Natural killer cell (primary cell): Measurements from ENCODE around the gene MACROD2. TPM values are rescaled to one million over a fixed set of nuclear protein-coding genes. Genes with fewer than 3 reads are reported as not detected.

Source experiments
- ATAC-seq, 3 donors: fragments of 150-1000 bp in 2 of 3; fragments of 200-7000 bp in 1 of 3; cut with Tn5 transposase; 1 replicate in 1 of 3; 2 replicates in 2 of 3; pipeline ENCODE4 v1.10.0; 2021; ENCODE audit warnings: mild to moderate bottlenecking in 2 of 3, moderate library complexity in 2 of 3
- DNase-seq, 2 donors: peaks; one replicate each; pipeline versions ENCODE4 v3.0.0 to v3.0.0-alpha.2; 2013 to 2021; ENCODE audit warnings: mixed read lengths in 1 of 2
- H3K27ac ChIP-seq: one replicate; pipeline ENCODE4 v1.5.1; 2013; ENCODE audit warnings: mild to moderate bottlenecking, low read length
- H3K27me3 ChIP-seq: one replicate; pipeline ENCODE4 v1.6.1; 2013; ENCODE audit warnings: low read length; ENCODE audit not compliant: control insufficient read depth, insufficient read depth
- H3K36me3 ChIP-seq: one replicate; pipeline ENCODE4 v1.6.1; 2013; ENCODE audit warnings: low read length; ENCODE audit not compliant: control insufficient read depth, insufficient read depth
- H3K4me1 ChIP-seq: one replicate; pipeline ENCODE4 v1.6.1; 2013; ENCODE audit warnings: low read length; ENCODE audit not compliant: control insufficient read depth, insufficient read depth
- H3K4me3 ChIP-seq: one replicate; pipeline ENCODE4 v1.5.1; 2013; ENCODE audit warnings: low read length
- H3K9me3 ChIP-seq: one replicate; pipeline ENCODE4 v1.6.1; 2013; ENCODE audit warnings: low read length; ENCODE audit not compliant: control insufficient read depth, insufficient read depth
- H3K27ac Mint-ChIP-seq, 2 donors: one replicate each; pipeline ENCODE4 v1.8.0; 2022; ENCODE audit warnings: mild to moderate bottlenecking in 2 of 2, mixed read lengths in 2 of 2, moderate library complexity in 1 of 2
- H3K27me3 Mint-ChIP-seq, 2 donors: one replicate each; pipeline ENCODE4 v1.8.0; 2022; ENCODE audit warnings: low read depth in 2 of 2, mixed read lengths in 2 of 2
- H3K36me3 Mint-ChIP-seq: one replicate; pipeline ENCODE4 v1.8.0; 2022; ENCODE audit warnings: mixed read lengths
- H3K4me1 Mint-ChIP-seq, 2 donors: one replicate each; pipeline ENCODE4 v1.8.0; 2022; ENCODE audit warnings: mixed read lengths in 2 of 2
- H3K4me3 Mint-ChIP-seq: one replicate; pipeline ENCODE4 v1.8.0; 2022; ENCODE audit warnings: mild to moderate bottlenecking, moderate library complexity, mixed read lengths
- H3K9me3 Mint-ChIP-seq, 2 donors: one replicate each; pipeline ENCODE4 v1.8.0; 2022; ENCODE audit warnings: mixed read lengths in 2 of 2
- WGBS: methylation state at CpG from one replicate; pipeline ENCODE4 v1.1.7; 2013; ENCODE audit warnings: missing lambda C conversion rate; ENCODE audit not compliant: insufficient coverage; 5-methylcytosine and 5-hydroxymethylcytosine counted together
- intact Hi-C: fragments of 100-400 bp; cut with micrococcal nuclease; formaldehyde crosslinking; loops from one replicate; pipeline ENCODE4 v1.14.2; 2022
- total RNA-seq, 4 donors: library from RNA; stranded (reverse); fragments of 120-200 nt in 1 of 4; gene quantifications; one replicate each; pipeline versions ENCODE4 v1.2.3 to v1.2.4, GENCODE V29; 2013 to 2022
- TF ChIP-seq, protein P1 (sequence below): fragments of 200-600 bp; IDR thresholded peaks from one replicate; pipeline ENCODE4 v1.8.0; 2022; ENCODE audit warnings: antibody characterized with exemption

The MACROD2 gene
- total RNA-seq, 3 donors from 2014 or later (not counting 1 experiment from before 2014, with no cell fraction given) = 0.19 to 0.88 TPM; not detected in 1

DNA sequence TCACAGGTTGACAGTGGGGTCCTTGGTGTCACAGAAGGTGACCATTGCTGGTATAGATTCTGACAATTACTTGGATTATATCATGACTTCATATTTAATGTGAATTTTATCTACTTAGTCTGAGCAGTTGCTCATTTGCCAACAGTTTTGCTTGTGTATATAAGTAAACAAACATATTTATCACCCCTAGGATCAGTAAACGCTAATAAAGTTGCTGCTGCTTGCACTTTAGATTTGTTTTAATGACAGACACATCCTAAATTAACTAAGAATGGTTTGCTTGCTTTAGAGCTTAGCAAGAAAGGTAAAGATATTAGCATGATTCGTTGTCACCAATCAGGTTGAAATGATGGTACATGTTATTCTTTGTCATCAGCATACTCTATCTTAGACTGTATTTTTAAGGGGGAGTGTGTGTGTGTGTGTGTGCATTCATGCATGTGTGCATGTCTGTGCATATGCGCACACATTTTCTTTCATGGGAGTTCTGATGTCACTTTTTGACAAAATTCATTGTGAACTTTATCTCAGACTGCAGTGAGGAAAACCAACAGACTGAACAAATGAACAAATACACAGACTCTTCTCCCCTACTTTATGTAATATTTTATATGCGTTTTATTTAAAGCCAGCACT is 1124.7 kb downstream of the MACROD2 start:
- TF ChIP-seq, protein P1, sequence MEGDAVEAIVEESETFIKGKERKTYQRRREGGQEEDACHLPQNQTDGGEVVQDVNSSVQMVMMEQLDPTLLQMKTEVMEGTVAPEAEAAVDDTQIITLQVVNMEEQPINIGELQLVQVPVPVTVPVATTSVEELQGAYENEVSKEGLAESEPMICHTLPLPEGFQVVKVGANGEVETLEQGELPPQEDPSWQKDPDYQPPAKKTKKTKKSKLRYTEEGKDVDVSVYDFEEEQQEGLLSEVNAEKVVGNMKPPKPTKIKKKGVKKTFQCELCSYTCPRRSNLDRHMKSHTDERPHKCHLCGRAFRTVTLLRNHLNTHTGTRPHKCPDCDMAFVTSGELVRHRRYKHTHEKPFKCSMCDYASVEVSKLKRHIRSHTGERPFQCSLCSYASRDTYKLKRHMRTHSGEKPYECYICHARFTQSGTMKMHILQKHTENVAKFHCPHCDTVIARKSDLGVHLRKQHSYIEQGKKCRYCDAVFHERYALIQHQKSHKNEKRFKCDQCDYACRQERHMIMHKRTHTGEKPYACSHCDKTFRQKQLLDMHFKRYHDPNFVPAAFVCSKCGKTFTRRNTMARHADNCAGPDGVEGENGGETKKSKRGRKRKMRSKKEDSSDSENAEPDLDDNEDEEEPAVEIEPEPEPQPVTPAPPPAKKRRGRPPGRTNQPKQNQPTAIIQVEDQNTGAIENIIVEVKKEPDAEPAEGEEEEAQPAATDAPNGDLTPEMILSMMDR = no peak
- intact Hi-C loops = no loop called here
- ATAC-seq = no peak
- Histone ChIP-seq H3K27me3 (no peaks in the 10 kb centered on the region), H3K9me3 (no peaks in the 10 kb centered on the region), H3K4me1 (no peaks in the 10 kb centered on the region), H3K36me3 (no peaks in the 10 kb centered on the region), H3K4me3 (no peak overlapping the region), H3K27ac (no peak overlapping the region)
- Mint-ChIP-seq H3K4me3 (no peak overlapping the region), H3K4me1 (no peaks in the 10 kb centered on the region), H3K9me3 (peaks cover 7 to 9% of the 10 kb centered on the region in 2 donors), H3K36me3 (no peaks in the 10 kb centered on the region), H3K27ac (no peak overlapping the region), H3K27me3 (no peaks in the 10 kb centered on the region)
- 100% methylated on average over 2 of the region's 4 CpGs for WGBS
- DNase-seq = no peak

DNA sequence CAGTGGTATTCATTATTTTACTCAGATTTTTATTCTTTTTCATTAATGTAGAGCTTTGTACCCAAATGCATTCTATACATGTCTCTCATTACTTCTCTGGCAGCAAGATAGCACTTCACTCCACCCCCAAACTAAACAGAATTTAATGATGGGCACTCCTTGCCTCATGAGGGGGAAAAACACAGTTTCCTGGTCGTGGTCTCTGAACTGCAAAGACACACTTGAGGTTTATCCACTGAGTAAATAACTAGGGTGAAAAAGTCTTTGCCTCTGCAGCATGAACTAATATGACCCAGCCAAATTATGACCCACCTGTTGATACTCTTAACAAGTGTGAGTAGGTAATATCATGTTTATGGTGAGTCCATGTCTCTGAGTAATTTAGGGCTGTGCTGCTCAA is 1127.3 kb downstream of the MACROD2 start:
- Mint-ChIP-seq H3K9me3 (peaks cover 9% of the 10 kb centered on the region in 2 donors), H3K27ac (no peak overlapping the region), H3K36me3 (no peaks in the 10 kb centered on the region), H3K27me3 (no peaks in the 10 kb centered on the region), H3K4me3 (no peak overlapping the region), H3K4me1 (no peaks in the 10 kb centered on the region)
- TF ChIP-seq, protein P1 = no peak
- H3K36me3 ChIP-seq = no peaks in the 10 kb centered on the region
- no peak overlapping the region for H3K27ac ChIP-seq
- DNase-seq = no peak
- WGBS = no CpG with 5 or more reads among the region's 1 CpG
- H3K9me3 ChIP-seq = no peaks in the 10 kb centered on the region
- H3K4me3 ChIP-seq = no peak overlapping the region
- H3K27me3 ChIP-seq = no peaks in the 10 kb centered on the region
- intact Hi-C loops = no loop called here
- H3K4me1 ChIP-seq = no peaks in the 10 kb centered on the region
- ATAC-seq = no peak

DNA sequence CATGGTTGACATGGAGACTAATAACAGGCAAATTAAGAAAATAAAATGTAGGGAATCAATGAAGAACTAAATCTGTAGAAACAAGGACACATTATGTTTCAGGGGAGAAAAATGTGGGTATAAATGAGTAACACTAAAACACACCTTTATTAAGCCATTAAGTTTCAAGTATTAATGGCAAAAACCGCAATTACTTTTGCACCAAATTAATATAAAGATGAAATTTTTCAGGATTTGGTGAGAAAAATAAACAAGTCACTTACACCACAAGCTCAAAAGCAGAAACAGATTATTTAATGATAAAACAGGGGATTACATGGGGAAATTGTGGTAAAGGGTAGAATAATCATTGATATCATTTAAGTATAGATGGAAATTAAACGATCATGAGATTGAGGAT is 1135.9 kb downstream of the MACROD2 start:
- no CpG with 5 or more reads among the region's 2 CpGs for WGBS
- intact Hi-C loops = no loop called here
- no peaks in the 10 kb centered on the region for H3K27me3 ChIP-seq
- H3K9me3 ChIP-seq = no peaks in the 10 kb centered on the region
- H3K4me1 ChIP-seq = no peaks in the 10 kb centered on the region
- H3K27ac ChIP-seq = no peak overlapping the region
- H3K9me3 Mint-ChIP-seq = peaks cover 0 to 12% of the 10 kb centered on the region in 2 donors
- H3K36me3 Mint-ChIP-seq = no peaks in the 10 kb centered on the region
- H3K4me3 Mint-ChIP-seq = no peak overlapping the region
- TF ChIP-seq, protein P1 = no peak
- no peak overlapping the region for H3K4me3 ChIP-seq
- DNase-seq (no peak), ATAC-seq (no peak)
- H3K4me1 Mint-ChIP-seq = no peaks in the 10 kb centered on the region
- no peak overlapping the region for H3K27ac Mint-ChIP-seq
- H3K27me3 Mint-ChIP-seq = no peaks in the 10 kb centered on the region
- H3K36me3 ChIP-seq = no peaks in the 10 kb centered on the region

DNA sequence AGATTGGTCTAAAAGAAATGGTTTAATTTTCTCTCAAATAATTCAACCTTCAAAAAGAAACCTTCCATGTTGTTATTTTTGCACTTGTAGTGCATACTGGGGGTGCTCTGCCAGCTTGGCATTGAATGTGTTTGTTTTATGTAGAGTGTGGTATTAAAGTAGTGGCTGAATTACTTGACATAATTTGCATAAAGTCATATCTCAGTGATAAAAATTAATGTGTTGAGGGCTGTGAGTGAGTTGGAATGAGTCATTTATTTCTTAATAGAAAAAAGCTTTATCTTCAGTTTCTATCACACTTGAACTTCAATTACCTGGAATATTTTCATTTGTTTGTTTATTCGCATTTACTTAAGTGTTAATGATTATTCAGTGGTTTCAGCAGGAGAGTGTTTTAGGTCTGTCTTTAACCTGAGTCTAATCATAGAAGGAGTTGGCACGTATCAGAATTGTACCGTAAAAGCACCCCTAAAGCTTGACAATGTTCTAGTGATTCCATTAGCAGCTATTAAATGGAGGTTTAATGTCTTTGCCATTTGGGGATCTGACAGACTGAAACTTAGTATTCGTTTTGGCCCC is 1143.3 kb downstream of the MACROD2 start:
- Histone ChIP-seq H3K27ac (no peak overlapping the region), H3K4me3 (no peak overlapping the region), H3K36me3 (no peaks in the 10 kb centered on the region), H3K27me3 (no peaks in the 10 kb centered on the region), H3K4me1 (no peaks in the 10 kb centered on the region), H3K9me3 (no peaks in the 10 kb centered on the region)
- H3K9me3 Mint-ChIP-seq = peaks cover 5 to 7% of the 10 kb centered on the region in 2 donors
- TF ChIP-seq, protein P1 = no peak
- DNase-seq (no peak), ATAC-seq (no peak)
- no peaks in the 10 kb centered on the region for H3K36me3 Mint-ChIP-seq
- no peaks in the 10 kb centered on the region for H3K27me3 Mint-ChIP-seq
- H3K27ac Mint-ChIP-seq = no peak overlapping the region
- WGBS = 81% methylated on average over 4 of the region's 4 CpGs
- no peak overlapping the region for H3K4me3 Mint-ChIP-seq
- intact Hi-C loops = no loop called here
- no peaks in the 10 kb centered on the region for H3K4me1 Mint-ChIP-seq
